Endodermal cell (in vitro differentiated cells): ENCODE results near the gene SMIM38. TPM values are rescaled to one million over a fixed set of nuclear protein-coding genes. Genes with fewer than 3 reads are reported as not detected.
A peak's percentile ranks its signal among the peaks of the same experiment; 100 is the strongest.

Source experiments
- DNase-seq: peaks from one replicate; pipeline ENCODE4 v3.0.0-alpha.2; 2017
- H3K27ac ChIP-seq: 2 replicates; pipeline ENCODE4 v1.5.1; 2013; ENCODE audit warnings: mild to moderate bottlenecking, low read depth, low read length, moderate library complexity
- H3K27me3 ChIP-seq: 2 replicates; pipeline ENCODE4 v1.6.1; 2013; ENCODE audit warnings: mild to moderate bottlenecking, low read length, moderate library complexity; ENCODE audit not compliant: insufficient read depth, control insufficient read depth, poor library complexity, severe bottlenecking
- H3K36me3 ChIP-seq: 2 replicates; pipeline ENCODE4 v1.7.0; 2013; ENCODE audit warnings: mild to moderate bottlenecking, low read length, moderate library complexity; ENCODE audit not compliant: control insufficient read depth, insufficient read depth
- H3K4me1 ChIP-seq: one replicate; pipeline ENCODE4 v1.7.0; 2013; ENCODE audit warnings: low read length; ENCODE audit not compliant: control insufficient read depth, insufficient read depth
- H3K4me3 ChIP-seq: 2 replicates; pipeline ENCODE4 v1.5.1; 2013; ENCODE audit warnings: mild to moderate bottlenecking, low read length, moderate library complexity
- H3K9ac ChIP-seq: 2 replicates; pipeline ENCODE4 v1.6.1; 2013; ENCODE audit warnings: mild to moderate bottlenecking, low read length, moderate library complexity; ENCODE audit not compliant: poor library complexity, severe bottlenecking; ENCODE audit errors: extremely low read depth
- H3K9me3 ChIP-seq: 2 replicates; pipeline ENCODE4 v1.6.1; 2013; ENCODE audit warnings: mild to moderate bottlenecking, low read length, moderate library complexity; ENCODE audit not compliant: control insufficient read depth
- H3K27ac Mint-ChIP-seq: 2 replicates; pipeline ENCODE4 v1.8.0; 2020; ENCODE audit warnings: mixed read lengths
- H3K27me3 Mint-ChIP-seq: 2 replicates; pipeline ENCODE4 v1.8.0; 2021; ENCODE audit warnings: mild to moderate bottlenecking, mixed read lengths; ENCODE audit not compliant: insufficient read depth
- H3K36me3 Mint-ChIP-seq: 2 replicates; pipeline ENCODE4 v1.8.0; 2020; ENCODE audit warnings: low read depth, mixed read lengths
- H3K4me1 Mint-ChIP-seq: 2 replicates; pipeline ENCODE4 v1.8.0; 2020; ENCODE audit warnings: mixed read lengths
- H3K4me3 Mint-ChIP-seq: 2 replicates; pipeline ENCODE4 v1.8.0; 2020; ENCODE audit warnings: mild to moderate bottlenecking, moderate library complexity, mixed read lengths
- H3K9me3 Mint-ChIP-seq: 2 replicates; pipeline ENCODE4 v1.8.0; 2020; ENCODE audit warnings: mild to moderate bottlenecking, mixed read lengths
- WGBS, 2 experiments: methylation state at CpG; one replicate each; pipeline versions ENCODE4 v1.1.5 to v1.1.7; 2013; ENCODE audit warnings: missing lambda C conversion rate in 2 of 2, mixed read lengths in 1 of 2; ENCODE audit not compliant: insufficient coverage in 1 of 2, insufficient read length in 1 of 2; 5-methylcytosine and 5-hydroxymethylcytosine counted together
- total RNA-seq, 2 donors: library from RNA; stranded (reverse); fragmentation: NEBNext Ultra II Directional in 1 of 2; extraction: Animal tissue kit (Norgen Biotek cat#: 25700) in 1 of 2; gene quantifications; 2 replicates in 1 of 2; 3 replicates in 1 of 2; pipeline ENCODE4 v1.2.1, GENCODE V29; 2021
- TF ChIP-seq, protein P1 (sequence below): fragments of 200-600 bp; sonication (generic); conservative IDR thresholded peaks from 2 replicates; pipeline ENCODE4 v1.5.0; 2021; ENCODE audit warnings: antibody characterized with exemption, mild to moderate bottlenecking

Gene SMIM38
- total RNA-seq, 2 donors from 2014 or later, result 0.20 to 0.64 TPM

GRCh38 chr11:69120096-69120875 is 35.4 kb upstream of the SMIM38 start:
- 94 to 96% methylated on average over 16 to 21 of the region's 21 CpGs for WGBS, 2 experiments
- H3K4me3 Mint-ChIP-seq, result no peak overlapping the region
- Histone ChIP-seq H3K9me3 (peaks cover 8% of the 10 kb centered on the region), H3K27me3 (no peaks in the 10 kb centered on the region), H3K4me1 (peaks cover 5% of the 10 kb centered on the region), H3K4me3 (no peak overlapping the region), H3K9ac (no peak overlapping the region), H3K36me3 (no peaks in the 10 kb centered on the region), H3K27ac (no peak overlapping the region)
- H3K27me3 Mint-ChIP-seq, result no peaks in the 10 kb centered on the region
- DNase-seq, result no peak
- H3K9me3 Mint-ChIP-seq, result peaks cover 8% of the 10 kb centered on the region
- TF ChIP-seq, protein P1, sequence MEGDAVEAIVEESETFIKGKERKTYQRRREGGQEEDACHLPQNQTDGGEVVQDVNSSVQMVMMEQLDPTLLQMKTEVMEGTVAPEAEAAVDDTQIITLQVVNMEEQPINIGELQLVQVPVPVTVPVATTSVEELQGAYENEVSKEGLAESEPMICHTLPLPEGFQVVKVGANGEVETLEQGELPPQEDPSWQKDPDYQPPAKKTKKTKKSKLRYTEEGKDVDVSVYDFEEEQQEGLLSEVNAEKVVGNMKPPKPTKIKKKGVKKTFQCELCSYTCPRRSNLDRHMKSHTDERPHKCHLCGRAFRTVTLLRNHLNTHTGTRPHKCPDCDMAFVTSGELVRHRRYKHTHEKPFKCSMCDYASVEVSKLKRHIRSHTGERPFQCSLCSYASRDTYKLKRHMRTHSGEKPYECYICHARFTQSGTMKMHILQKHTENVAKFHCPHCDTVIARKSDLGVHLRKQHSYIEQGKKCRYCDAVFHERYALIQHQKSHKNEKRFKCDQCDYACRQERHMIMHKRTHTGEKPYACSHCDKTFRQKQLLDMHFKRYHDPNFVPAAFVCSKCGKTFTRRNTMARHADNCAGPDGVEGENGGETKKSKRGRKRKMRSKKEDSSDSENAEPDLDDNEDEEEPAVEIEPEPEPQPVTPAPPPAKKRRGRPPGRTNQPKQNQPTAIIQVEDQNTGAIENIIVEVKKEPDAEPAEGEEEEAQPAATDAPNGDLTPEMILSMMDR, result no peak
- H3K4me1 Mint-ChIP-seq, result peaks cover 15% of the 10 kb centered on the region
- no peaks in the 10 kb centered on the region for H3K36me3 Mint-ChIP-seq
- H3K27ac Mint-ChIP-seq, result no peak overlapping the region

DNA sequence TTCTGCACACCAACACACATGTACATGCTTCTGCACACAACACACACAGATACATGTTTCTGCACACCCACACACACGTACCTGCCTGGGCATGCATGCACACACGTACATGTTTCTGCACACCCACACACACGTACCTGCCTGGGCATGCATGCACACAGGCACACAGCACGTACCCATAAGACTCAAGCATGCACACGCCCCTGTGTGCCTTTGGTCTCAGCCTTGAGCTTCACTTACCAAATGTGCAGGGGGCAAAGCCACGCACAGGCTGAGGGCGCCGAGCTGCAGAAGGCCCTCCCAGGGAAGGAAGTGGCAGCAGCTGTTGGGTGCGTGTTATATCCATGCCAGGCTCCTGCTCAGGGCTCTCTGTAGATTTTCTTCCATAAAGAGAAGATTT is 34.7 kb upstream of the SMIM38 start:
- H3K9me3 ChIP-seq, result peaks cover 8% of the 10 kb centered on the region
- Mint-ChIP-seq H3K9me3 (peaks cover 8% of the 10 kb centered on the region), H3K36me3 (no peaks in the 10 kb centered on the region), H3K4me1 (peaks cover 15% of the 10 kb centered on the region), H3K27me3 (no peaks in the 10 kb centered on the region), H3K4me3 (no peak overlapping the region), H3K27ac (no peak overlapping the region)
- H3K9ac ChIP-seq, result no peak overlapping the region
- no peak for DNase-seq
- H3K4me3 ChIP-seq, result no peak overlapping the region
- H3K27me3 ChIP-seq, result no peaks in the 10 kb centered on the region
- H3K36me3 ChIP-seq, result no peaks in the 10 kb centered on the region
- peaks cover 5% of the 10 kb centered on the region for H3K4me1 ChIP-seq
- TF ChIP-seq, protein P1, result no peak
- H3K27ac ChIP-seq, result no peak overlapping the region
- 87 to 89% methylated on average over 5 to 9 of the region's 9 CpGs for WGBS, 2 experiments

DNA sequence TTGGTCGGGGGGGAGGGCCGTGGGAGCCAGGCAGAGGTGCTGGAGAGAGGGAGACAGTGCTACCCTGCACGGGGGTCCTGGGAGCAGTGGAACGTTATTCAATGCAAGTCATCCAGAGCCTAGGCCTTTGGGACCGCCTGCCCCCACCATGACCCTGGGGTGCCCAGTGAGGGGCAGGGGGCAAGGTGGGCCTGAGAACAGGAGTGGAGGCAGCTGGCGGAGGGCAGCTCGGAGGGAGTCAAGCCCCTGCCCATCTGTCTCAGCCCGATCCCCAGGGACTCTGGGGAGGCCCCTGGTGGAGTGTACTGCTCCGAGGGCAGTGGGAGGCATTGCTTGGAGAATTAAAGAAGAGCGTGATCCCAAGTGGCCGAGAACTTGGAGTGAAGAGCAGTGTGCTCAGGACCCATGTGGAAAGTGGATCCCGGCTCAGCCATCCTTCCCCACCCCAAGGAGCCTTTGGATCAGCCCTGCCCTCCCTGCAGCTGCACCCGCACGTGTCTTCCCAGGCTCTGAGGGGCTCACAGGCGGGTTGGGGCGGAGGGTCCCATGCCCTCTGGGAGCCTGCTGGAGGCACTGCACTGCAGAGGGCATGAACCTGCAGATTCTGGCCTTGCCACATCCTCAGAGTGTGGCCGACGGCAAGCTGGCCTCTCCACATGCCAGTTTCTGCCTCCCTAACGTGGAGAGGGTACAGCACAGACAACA is 34.0 kb upstream of the SMIM38 start:
- Histone ChIP-seq H3K27me3 (no peaks in the 10 kb centered on the region), H3K4me3 (no peak overlapping the region), H3K27ac (no peak overlapping the region), H3K36me3 (no peaks in the 10 kb centered on the region), H3K9me3 (peaks cover 8% of the 10 kb centered on the region), H3K9ac (no peak overlapping the region), H3K4me1 (peaks cover 5% of the 10 kb centered on the region)
- Mint-ChIP-seq H3K36me3 (no peaks in the 10 kb centered on the region), H3K4me3 (no peak overlapping the region), H3K4me1 (peaks cover 15% of the 10 kb centered on the region), H3K27ac (no peak overlapping the region), H3K27me3 (no peaks in the 10 kb centered on the region), H3K9me3 (peaks cover 8% of the 10 kb centered on the region)
- 88 to 89% methylated on average over 13 to 19 of the region's 19 CpGs for WGBS, 2 experiments
- peak; percentile 67 for DNase-seq
- TF ChIP-seq, protein P1, result no peak
